Fibroblast of peridontal ligament (primary cell): ENCODE results near the gene STK17A.
A peak's percentile ranks its signal among the peaks of the same experiment; 100 is the strongest.

Experiments used
- DNase-seq: peaks from one replicate; pipeline ENCODE4 v3.0.0-alpha.2; 2010; ENCODE audit errors: extremely low read depth

STK17A gene

DNA sequence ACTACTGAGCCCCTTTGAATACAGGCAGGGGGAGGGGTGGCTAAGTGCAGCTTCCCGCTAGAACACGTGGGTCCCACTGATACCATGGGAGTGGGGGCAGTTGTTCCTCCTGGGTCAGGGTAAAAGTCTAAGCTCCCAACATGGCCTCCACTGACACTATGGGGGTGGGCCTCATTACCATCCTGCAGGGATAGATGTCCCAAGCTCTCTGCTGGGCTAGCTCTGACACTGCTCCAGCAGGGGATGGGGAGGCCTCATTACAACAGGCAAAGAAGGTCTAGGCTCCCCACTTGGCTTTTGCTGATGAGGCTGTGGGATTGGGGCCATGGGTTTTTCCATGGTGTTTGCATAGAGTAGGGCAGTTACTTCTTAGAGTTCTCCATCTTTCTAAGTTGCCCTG is 51.5 kb downstream of the STK17A start:
- no peak for DNase-seq

DNA sequence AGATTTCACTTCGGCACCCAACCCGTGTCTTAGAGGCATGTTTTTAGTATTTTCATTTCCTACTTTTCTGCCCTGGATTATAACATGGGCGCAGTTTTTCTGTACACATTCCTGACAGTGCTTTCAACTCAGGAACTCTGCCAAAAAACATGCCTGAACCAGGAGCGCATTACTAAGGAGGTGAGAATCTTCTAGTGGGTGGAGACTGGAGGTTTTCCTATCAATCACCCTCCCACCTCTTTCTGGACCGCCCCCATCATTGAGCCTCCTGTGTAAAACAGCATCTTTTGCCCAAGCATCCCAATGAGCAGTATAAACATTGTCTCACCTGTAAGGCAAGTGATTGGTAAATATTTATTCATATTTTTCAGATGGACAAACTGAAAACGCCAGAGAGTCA is 53.2 kb downstream of the STK17A start:
- no peak for DNase-seq

DNA sequence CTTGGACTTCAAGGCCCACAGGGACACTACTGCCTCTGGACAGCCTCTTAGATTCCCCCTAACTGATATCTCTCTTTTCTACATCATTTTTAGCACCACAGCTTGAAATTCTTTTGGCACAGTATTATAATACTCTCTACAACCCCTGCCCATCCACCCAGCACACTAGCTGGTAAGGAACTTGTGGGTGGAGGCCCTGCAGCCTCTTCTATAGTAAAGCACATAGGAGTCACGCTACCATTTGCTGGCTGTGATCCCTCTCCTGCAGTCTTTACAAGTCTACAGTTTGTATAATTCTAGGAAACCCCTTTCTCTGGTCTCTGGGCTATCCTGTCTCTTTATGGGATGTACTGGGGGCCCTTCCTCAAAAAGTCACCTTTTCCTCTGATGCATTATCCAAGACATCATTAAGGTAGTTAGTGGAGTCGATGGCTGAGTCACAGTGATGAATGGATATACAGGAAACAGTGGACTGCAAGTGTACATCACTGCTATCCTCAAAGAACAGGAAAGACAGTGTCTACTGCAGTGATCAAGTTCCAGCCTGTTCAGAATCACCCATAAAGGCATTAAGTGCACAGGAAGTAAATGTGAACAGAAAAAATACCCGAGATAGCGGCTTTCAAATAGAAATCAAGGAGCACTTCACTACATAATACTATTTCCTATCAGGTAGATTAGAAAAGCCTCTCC is 54.4 kb downstream of the STK17A start:
- no peak for DNase-seq

DNA sequence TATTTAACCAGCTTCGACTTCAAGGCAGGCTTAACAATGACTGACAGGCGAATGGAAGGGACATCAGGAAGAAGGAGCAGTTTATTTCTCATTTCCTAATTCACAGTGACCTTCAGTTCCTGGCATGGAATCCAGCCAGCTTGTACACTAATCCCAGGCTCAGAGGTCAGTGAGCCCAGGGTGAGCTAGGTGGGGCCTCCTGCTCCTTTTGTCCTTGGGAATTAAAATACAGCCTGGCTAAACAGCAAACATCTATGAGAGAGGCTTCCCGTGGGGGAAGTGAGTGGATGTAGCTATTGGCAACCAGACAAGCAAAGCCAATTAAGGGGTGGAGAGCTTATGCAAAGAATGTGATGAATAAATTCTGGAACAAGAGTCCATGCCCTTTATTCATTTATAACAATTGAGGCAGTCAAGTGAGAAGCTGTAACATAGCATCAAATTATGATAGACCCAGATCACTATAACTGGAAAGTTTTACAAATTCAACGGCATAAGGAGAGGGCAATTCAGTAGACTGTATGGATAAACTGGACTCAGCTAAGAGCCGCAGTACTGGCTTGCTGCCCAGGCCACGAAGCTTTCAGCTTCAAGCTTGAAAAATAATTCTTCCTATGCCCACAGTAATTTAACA is 57.1 kb downstream of the STK17A start:
- DNase-seq: peak; percentile 91

DNA sequence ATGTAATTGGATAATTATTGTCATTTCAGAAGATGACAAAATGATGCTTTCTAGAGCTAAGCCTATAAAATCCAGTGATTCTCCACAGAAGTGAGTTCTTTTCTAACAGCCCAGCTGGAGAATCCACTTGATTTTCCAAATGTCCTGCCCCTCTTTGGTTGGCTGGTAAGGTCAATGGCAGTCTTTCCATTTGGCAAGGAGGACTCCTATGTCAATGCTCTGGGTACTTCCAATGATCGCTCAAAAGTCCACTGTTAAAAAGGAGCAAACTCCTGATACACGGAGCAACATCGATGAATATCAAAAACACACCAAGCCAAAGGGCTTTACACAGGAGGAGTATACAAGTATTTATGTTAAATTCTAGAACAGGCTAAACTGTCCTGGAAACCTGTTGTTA is 57.8 kb downstream of the STK17A start:
- no peak for DNase-seq

DNA sequence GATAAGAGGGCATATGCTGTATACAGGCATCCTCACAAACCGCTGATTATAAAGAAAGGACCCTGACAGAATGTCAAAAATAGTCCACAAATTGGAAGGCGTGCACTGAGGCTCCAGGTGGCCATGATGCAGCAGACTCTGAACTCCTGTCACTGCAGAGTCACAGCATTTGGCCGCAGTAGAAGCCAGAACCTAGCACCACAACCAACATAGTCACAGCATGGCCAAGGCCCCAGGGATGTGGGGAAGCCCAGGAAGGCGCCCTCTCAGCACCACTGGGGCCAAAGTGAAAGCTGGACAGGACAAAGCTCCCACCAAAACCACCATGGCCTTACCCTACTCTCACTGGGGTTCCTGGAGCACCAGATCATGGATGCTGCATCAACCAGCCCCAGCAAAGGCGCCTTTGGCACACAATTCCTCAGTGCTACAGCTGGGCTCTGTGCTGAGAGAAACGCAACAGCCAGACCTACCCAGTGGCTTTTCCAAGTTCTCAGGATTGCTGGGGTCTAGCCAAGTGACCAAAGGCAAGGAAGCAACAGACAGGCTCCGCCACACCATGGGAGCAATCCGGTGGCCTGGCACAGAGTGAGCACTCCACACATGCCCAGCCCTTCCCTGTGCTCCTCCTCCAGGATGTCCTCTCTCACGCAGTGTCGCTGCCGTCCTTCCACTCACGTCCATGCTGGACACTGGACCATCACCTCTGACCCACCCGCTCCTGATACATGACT is 60.2 kb downstream of the STK17A start:
- DNase-seq: no peak

DNA sequence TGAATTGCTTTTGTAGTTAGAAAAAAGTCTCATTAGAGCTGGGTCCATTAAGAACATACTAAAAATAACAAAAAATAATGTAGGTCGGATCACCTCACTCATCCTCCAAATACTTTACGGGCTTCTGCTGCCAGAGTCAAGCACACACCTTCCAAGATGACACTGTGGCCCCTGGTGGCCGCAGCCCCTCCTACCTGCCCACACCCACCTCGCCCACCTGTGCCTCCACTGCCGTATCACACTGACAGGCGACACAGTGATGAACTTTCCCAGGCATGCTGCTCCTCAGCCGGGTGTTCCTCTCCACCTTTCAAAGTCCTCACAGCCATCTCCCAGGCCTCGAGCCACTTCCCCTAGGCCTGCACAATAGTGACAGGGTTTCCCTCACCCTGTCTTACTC is 60.9 kb downstream of the STK17A start:
- no peak for DNase-seq

DNA sequence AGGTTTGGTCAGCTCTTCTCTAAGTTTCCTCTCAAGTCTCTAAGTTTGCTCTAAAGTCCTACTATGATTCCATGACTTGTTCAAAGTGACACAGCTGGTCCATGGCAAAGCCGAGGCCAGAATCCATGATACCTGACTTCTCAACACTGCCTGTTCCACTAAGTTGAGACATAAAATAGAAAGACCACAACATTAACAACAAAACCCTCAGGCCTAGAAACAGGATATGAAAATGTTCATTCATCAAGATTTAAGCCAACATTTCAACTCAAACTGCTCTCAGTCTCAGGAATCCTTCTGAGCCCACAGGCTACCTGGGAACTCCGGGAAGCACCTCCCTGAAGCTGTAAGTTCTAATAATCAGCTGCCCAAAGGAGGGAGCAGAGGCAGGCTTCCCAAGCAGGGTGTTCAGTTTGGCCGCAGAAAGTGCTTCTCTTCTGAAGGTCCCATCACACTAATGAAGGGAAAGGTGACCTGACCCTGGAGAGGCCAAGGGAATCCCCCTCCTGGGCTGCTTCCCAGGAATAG is 62.9 kb downstream of the STK17A start:
- DNase-seq: no peak

DNA sequence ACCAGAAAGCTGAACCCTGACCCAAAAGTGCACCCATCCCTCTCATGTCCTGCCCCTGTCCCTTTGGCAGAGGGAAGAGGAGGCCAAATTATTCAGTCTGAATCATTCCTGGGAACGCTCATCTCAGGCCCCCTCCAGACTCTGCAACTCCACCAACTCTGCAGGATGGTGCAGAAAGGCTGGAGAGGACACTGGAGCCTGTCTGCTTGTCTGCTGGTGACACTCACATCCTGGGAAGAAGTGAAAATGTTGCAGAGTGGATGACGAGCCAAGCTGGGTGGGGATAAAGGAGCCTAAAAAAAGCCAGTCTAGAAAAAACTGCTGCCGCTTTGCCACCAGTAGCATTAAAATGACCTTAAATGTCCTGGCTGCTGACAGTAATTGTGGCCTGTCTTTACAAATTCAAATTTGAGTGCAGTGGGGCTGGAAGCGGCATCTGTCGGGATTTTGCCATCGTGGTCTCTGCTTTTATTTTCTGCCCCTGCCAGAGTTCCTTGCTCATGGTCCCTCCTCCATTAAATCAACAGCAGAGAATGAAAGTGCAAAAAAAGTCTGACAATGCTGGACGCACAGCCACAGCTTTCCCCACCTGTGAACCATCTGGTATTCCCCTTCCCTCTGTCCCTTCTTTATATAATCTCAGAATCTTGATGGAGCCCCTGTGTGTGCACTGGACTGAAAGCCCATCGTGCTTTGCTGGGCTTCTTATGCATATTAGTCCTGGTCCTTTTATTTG is 63.9 kb downstream of the STK17A start:
- DNase-seq: peak; percentile 50

DNA sequence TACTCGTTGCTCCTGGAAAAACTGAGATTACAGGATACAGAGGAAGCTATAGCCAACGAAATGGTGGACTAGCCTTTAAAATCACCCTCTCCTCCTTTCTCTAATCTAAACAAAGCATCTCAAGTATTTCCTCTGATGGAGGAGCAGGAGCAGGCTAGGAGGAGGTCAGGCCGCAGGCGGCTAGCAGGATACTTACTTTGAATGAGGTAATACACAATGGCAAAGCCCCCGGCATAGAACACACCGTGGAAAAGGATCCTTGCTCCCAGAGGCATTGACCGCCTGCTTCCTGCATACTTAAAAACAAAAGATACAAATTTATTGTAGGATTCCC is 64.4 kb downstream of the STK17A start:
- peak; percentile 68 for DNase-seq

DNA sequence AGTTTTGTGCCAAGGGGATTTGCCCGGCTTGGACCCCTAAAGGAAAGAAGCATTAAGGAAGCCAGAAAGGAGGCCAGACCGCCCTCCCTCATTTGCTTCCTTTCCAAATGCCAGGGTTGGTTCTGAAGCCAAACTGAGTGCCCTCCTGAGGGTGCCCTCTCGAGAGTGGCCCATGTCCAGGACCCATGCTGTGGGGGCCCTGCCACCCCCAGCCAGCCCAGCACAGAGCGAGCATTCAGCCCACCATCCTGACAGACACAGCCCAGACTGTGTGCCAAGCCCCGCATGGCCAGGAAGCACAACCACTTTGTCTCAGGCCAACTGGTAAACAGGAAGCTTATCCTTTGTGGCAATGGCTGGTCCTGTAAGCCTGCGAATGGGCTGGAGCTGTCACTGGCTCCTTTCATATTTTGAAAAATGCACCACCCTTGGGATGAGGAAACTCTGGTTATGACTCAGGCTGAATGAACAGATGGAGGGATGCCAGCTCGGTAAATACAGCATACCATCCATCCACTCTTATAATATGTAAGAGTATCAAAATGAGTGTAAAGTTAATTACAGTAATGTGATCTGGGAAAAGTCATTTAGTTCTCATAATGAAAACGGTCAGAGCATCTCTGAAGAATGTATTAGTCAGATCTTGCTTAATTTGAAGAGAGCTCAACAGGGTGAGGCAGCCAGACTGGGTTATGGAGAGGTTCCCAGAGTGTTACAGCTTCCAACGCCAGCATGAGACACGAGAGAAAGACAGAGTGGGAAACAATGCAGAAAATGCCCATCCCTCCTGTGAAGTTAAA is 65.0 kb downstream of the STK17A start:
- peak; percentile 100 for DNase-seq

DNA sequence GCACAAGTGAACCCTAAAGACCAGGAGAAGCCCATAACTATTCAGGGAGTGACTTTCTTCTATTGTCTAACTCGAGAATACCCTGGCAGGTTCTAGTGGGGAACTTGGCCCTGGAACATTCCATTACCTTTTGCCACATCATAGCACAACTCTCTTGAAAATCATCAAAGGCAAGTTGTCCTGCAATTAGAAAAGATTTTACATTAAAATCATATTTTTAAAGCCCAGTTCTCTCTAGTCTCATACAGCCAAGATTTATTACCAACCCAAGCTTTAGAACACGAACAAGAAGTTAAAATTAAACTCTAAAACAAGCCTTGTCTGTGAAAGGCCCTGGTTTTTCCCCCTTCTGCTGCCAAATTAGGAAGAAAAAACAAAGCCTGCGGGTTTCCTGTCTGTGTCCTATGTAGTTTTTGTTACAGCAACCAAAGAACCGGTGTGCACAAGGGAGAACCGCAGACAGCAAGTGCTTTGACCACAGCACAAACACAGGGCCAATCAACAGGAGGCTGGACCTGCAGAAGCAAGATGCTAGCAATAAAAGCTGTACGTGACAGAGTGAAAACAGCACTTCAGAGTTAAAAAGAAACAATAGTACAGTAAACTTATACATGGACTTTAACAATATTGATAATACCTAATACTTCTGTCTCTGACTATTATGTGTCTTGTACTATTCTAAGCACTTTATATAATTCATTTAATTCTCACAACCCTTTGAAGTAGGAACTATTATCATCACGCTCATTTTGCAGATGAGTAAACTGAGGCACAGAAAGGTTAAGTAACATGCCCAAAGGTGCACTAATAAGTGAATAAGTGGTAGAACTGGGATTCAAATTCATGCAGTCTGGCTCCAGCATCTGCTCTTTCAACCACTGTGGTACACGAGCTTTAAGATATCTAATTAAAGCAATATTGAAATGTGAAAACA is 65.8 kb downstream of the STK17A start:
- DNase-seq: peak; percentile 77

DNA sequence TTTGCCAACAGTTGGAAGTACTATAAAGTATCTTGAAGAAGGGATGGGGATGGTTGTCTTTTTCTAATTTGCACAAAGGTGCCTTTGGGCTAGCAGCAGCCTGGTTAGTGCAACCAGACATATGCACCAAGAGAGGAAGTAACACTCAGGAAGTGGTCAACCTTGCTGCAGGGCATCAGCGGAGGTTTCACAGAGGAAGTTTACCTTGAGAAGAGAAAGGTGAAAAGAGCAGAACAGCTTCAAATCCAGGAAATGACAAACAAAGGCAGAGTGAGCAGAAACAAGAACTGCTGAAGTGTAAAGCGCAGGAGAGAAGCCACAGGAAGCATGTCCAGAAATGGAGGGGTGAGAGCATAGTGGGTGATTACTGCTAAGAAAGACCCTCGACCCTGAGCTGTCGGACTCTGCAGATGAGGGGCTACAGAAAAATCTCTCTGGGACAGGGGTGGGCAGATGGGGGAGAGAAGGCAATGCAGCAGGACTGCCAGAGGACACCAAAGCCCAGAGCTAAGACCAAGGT is 66.9 kb downstream of the STK17A start:
- no peak for DNase-seq

DNA sequence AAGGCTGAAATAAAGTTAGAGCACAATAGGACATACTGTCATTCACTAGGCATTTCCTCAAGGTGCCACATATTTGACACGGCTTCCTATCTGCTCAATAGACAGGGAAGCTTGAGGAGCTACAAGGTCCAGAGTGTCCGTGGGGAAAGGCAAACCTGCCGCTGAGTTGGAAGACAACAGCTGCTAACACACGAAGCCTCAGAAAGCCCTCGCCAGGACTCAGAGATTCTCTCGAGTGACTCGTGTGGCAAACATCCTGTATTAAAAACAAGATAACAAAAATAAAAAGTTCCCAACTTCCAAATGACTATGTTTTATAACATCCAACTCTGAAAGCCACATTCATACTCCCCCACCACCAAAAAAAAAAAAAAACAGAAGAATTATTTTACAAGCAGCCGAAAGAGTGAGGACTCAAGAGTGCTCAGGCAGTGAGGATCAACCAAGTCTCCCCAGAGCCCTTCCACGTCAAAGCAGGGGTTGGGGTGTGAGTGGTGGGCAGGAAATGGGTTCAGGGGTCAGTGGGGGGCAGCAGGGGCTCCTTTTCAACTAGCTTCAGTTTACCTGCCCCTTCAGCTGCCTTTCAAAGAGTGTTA is 67.6 kb downstream of the STK17A start:
- peak; percentile 53 for DNase-seq

DNA sequence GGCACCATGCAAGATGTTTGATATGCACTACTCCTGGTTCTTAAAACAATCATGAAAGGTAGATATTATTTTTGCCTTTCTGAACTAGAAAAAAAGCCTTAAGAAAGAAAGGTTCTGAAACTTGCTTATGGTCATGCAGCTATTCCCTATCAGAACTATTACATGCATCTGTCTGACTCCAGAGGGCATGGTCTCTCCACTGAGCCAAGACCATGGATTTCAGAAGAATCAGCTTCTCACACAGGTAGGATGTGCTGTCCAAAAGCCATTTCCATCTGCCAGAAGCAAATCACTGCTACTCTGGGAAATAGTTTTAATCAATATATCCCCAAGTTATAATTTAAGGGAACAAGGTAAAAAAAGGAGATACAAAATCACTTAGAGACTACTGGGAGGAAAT is 69.5 kb downstream of the STK17A start:
- no peak for DNase-seq

DNA sequence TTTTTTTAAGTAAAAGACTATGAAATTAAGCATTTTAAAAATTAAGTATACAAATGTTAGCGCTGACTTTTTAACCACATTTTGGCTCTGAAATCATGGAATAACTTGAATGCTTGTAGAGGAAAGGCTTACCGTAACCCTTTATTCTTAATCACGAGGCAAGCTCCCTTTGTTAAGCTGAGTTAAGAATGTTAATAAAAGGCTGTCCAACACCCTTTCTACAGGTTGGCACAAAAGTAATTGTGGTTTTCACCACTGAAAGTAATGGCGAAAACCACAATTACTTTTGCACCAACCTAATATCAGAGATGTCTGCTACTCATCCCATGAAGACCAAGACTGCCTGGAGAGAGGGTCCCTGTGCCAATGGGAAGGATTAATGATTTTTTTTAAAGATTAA is 70.6 kb downstream of the STK17A start:
- DNase-seq: no peak

DNA sequence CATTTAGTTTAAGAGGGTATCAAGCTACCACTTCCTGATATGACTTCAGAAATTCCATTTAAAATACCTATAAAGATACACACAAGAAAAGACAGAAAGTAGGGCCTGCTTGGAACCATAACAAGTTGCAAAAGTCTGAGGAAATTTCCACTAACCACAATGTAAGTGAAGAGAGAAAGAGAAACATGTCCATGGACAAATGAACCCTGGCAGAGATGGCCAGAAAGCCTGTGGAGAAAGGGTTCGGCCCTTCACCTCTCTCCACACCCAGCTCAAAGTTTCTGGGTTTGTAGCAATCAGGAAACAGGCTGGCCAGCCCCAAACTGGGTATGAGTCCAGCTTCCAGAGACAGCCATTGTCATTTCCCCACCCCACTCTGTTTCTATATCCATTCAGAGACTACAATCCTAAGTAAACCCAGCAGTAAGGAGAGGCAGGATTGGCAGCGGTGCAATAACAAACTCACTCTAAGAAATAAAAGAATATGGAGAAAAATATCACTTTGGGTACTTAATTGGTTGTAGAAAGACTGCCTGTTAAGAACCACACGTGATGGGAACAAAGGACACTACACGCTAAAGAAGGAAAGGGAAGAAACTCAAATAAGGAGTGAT is 71.1 kb downstream of the STK17A start:
- DNase-seq: peak; percentile 52

DNA sequence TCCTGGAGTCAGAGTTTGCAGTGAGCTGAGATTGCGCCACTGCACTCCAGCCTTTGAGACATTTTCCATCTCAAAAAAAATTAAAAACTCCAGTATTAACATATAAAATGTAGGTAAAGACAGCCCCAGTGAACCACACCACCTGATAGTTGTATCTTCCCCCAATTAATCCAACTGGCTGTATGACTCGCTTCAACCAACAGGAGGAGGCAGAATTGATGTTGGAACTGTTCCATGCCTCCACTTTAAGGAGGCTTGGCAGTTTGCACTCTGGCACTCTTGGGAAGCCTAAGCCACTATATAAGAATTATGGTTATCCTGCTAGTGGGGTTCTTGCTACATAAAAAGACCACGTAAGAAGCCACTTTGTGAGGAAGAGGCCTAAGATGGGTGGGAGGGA is 72.7 kb downstream of the STK17A start:
- no peak for DNase-seq

DNA sequence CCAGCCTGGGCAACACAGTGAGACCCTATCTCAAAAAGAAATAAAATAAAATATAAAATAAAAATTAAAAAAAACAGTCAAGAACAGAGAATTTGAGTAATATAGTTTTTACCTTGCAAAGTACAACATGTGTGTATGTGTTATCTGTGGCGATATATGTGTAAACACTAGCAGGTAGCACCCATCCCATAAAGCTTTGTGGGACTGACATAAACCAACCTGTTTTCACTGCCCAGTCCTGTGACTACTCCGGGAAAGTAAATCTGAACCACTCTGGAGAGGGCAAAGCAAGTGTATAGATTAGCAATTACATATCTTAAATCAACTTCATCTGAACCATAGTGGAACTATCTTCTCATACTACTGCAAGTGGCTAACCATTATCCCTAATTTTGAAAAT is 74.1 kb downstream of the STK17A start:
- no peak for DNase-seq
